ENCODE results near the gene RABGGTA. TPM values are rescaled to one million over a fixed set of nuclear protein-coding genes. Genes with fewer than 3 reads are reported as not detected.

RABGGTA gene
- total RNA-seq, 1 experiment from 2014 or later: 11.6 TPM

Other genes starting within 250 kb of the RABGGTA start
- gene CARMIL3, start 219.6 kb downstream of the RABGGTA start, total RNA-seq (2014; rRNA removed; shearing (Covaris generic)): 0.20 and 0.40 TPM in 2 replicates
- not detected in 2 replicates for gene CPNE6, start 200.0 kb downstream of the RABGGTA start, total RNA-seq (2014; rRNA removed; shearing (Covaris generic))
- gene PCK2, start 177.3 kb downstream of the RABGGTA start, total RNA-seq (2014; rRNA removed; shearing (Covaris generic)): 14.9 and 16.2 TPM in 2 replicates
- gene DCAF11, start 156.8 kb downstream of the RABGGTA start, total RNA-seq (2014; rRNA removed; shearing (Covaris generic)): 75.2 and 82.0 TPM in 2 replicates
- 3.5 and 4.4 TPM in 2 replicates for gene NRL, start 156.6 kb downstream of the RABGGTA start, total RNA-seq (2014; rRNA removed; shearing (Covaris generic))
- 137 and 161 TPM in 2 replicates for gene FITM1, start 140.9 kb downstream of the RABGGTA start, total RNA-seq (2014; rRNA removed; shearing (Covaris generic))
- gene PSME1, start 135.4 kb downstream of the RABGGTA start, total RNA-seq (2014; rRNA removed; shearing (Covaris generic)): 118 and 120 TPM in 2 replicates
- 45.6 and 52.7 TPM in 2 replicates for gene EMC9, start 130.0 kb downstream of the RABGGTA start, total RNA-seq (2014; rRNA removed; shearing (Covaris generic))
- 237 and 253 TPM in 2 replicates for gene PSME2, start 125.0 kb downstream of the RABGGTA start, total RNA-seq (2014; rRNA removed; shearing (Covaris generic))
- gene RNF31, start 124.1 kb downstream of the RABGGTA start, total RNA-seq (2014; rRNA removed; shearing (Covaris generic)): 43.0 and 58.8 TPM in 2 replicates
- gene IRF9, start 110.3 kb downstream of the RABGGTA start, total RNA-seq (2014; rRNA removed; shearing (Covaris generic)): 11.1 and 15.9 TPM in 2 replicates
- 1.1 and 2.5 TPM in 2 replicates for gene REC8, start 99.5 kb downstream of the RABGGTA start, total RNA-seq (2014; rRNA removed; shearing (Covaris generic))
- gene IPO4, start 82.8 kb downstream of the RABGGTA start, total RNA-seq (2014; rRNA removed; shearing (Covaris generic)): 56.0 and 60.0 TPM in 2 replicates
- 32.6 and 35.7 TPM in 2 replicates for gene TM9SF1, start 76.2 kb downstream of the RABGGTA start, total RNA-seq (2014; rRNA removed; shearing (Covaris generic))
- 0.13 and 0.18 TPM in 2 replicates for gene TSSK4, start 65.9 kb downstream of the RABGGTA start, total RNA-seq (2014; rRNA removed; shearing (Covaris generic))
- gene CHMP4A, start 58.1 kb downstream of the RABGGTA start, total RNA-seq (2014; rRNA removed; shearing (Covaris generic)): 21.5 and 29.1 TPM in 2 replicates
- gene MDP1, start 55.5 kb downstream of the RABGGTA start, total RNA-seq (2014; rRNA removed; shearing (Covaris generic)): 16.9 and 27.7 TPM in 2 replicates
- gene NEDD8, start 39.2 kb downstream of the RABGGTA start, total RNA-seq (2014; rRNA removed; shearing (Covaris generic)): 296 and 300 TPM in 2 replicates
- 45.8 and 54.1 TPM in 2 replicates for gene GMPR2, start 38.7 kb downstream of the RABGGTA start, total RNA-seq (2014; rRNA removed; shearing (Covaris generic))
- gene TINF2, start 29.0 kb downstream of the RABGGTA start, total RNA-seq (2014; rRNA removed; shearing (Covaris generic)): 22.8 and 24.5 TPM in 2 replicates
- 0.05 and 0.20 TPM in 2 replicates for gene TGM1, start 8.4 kb downstream of the RABGGTA start, total RNA-seq (2014; rRNA removed; shearing (Covaris generic))
- gene DHRS1, start 28.2 kb upstream of the RABGGTA start, total RNA-seq (2014; rRNA removed; shearing (Covaris generic)): 9.5 and 9.6 TPM in 2 replicates
- gene NOP9, start 28.3 kb upstream of the RABGGTA start, total RNA-seq (2014; rRNA removed; shearing (Covaris generic)): 30.1 and 33.0 TPM in 2 replicates
- gene CIDEB, start 36.4 kb upstream of the RABGGTA start, total RNA-seq (2014; rRNA removed; shearing (Covaris generic)): 0.08 and 0.20 TPM in 2 replicates
- gene LTB4R2, start 38.5 kb upstream of the RABGGTA start, total RNA-seq (2014; rRNA removed; shearing (Covaris generic)): 4.4 and 5.3 TPM in 2 replicates
- gene LTB4R, start 39.9 kb upstream of the RABGGTA start, total RNA-seq (2014; rRNA removed; shearing (Covaris generic)): 2.0 and 3.8 TPM in 2 replicates
- gene ADCY4, start 63.5 kb upstream of the RABGGTA start, total RNA-seq (2014; rRNA removed; shearing (Covaris generic)): 0.03 TPM in 1 of 2 replicates, not detected in the other
- not detected in 2 replicates for gene RIPK3, start 68.4 kb upstream of the RABGGTA start, total RNA-seq (2014; rRNA removed; shearing (Covaris generic))
- gene NFATC4, start 96.6 kb upstream of the RABGGTA start, total RNA-seq (2014; rRNA removed; shearing (Covaris generic)): 33.3 and 39.3 TPM in 2 replicates
- gene NYNRIN, start 127.4 kb upstream of the RABGGTA start, total RNA-seq (2014; rRNA removed; shearing (Covaris generic)): 11.9 and 12.1 TPM in 2 replicates
- gene CBLN3, start 158.1 kb upstream of the RABGGTA start, total RNA-seq (2014; rRNA removed; shearing (Covaris generic)): 0.05 and 0.12 TPM in 2 replicates
- gene KHNYN, start 158.4 kb upstream of the RABGGTA start, total RNA-seq (2014; rRNA removed; shearing (Covaris generic)): 5.9 and 6.0 TPM in 2 replicates
- gene SDR39U1, start 171.2 kb upstream of the RABGGTA start, total RNA-seq (2014; rRNA removed; shearing (Covaris generic)): 29.3 and 34.1 TPM in 2 replicates
- gene CMA1, start 236.7 kb upstream of the RABGGTA start, total RNA-seq (2014; rRNA removed; shearing (Covaris generic)): not detected in 2 replicates

Measured in SJCRH30 (cell line).